IPS-15b (cell line): Measurements from ENCODE around the gene TBCD.

ENCODE experiments used
- H3K27me3 ChIP-seq: one replicate; pipeline ENCODE4 v1.6.1; 2013; ENCODE audit warnings: low read length; ENCODE audit not compliant: control insufficient read depth, insufficient read depth
- H3K36me3 ChIP-seq: one replicate; pipeline ENCODE4 v1.6.1; 2013; ENCODE audit warnings: low read length; ENCODE audit not compliant: control insufficient read depth, insufficient read depth
- H3K4me1 ChIP-seq: one replicate; pipeline ENCODE4 v1.6.1; 2013; ENCODE audit warnings: mild to moderate bottlenecking, low read length; ENCODE audit not compliant: control insufficient read depth, insufficient read depth
- H3K4me3 ChIP-seq: one replicate; pipeline ENCODE4 v1.5.1; 2013; ENCODE audit warnings: low read depth, low read length
- H3K9ac ChIP-seq: one replicate; pipeline ENCODE4 v1.6.1; 2013; ENCODE audit warnings: low read depth, mild to moderate bottlenecking, low read length
- H3K9me3 ChIP-seq: one replicate; pipeline ENCODE4 v1.6.1; 2013; ENCODE audit warnings: mild to moderate bottlenecking, low read length; ENCODE audit not compliant: control insufficient read depth, insufficient read depth

Gene TBCD

GRCh38 chr17:82918508-82918907 is 166.6 kb downstream of the TBCD start:
- Histone ChIP-seq H3K9me3 (no peaks in the 10 kb centered on the region), H3K4me3 (no peak overlapping the region), H3K9ac (no peak overlapping the region), H3K36me3 (peaks cover 25% of the 10 kb centered on the region), H3K4me1 (no peaks in the 10 kb centered on the region), H3K27me3 (no peaks in the 10 kb centered on the region)

- H3K9me3 ChIP-seq: no peaks in the 10 kb centered on the region
- no peak overlapping the region for H3K9ac ChIP-seq
- no peaks in the 10 kb centered on the region for H3K4me1 ChIP-seq
- peaks cover 31% of the 10 kb centered on the region for H3K36me3 ChIP-seq
- no peak overlapping the region for H3K4me3 ChIP-seq
- no peaks in the 10 kb centered on the region for H3K27me3 ChIP-seq
These were observed 168.3 kb downstream of the TBCD start for GRCh38 chr17:82920150-82920549.

- no peaks in the 10 kb centered on the region for H3K4me1 ChIP-seq
- H3K27me3 ChIP-seq: no peaks in the 10 kb centered on the region
- H3K9ac ChIP-seq: no peak overlapping the region
- no peaks in the 10 kb centered on the region for H3K9me3 ChIP-seq
- peaks cover 31% of the 10 kb centered on the region for H3K36me3 ChIP-seq
- H3K4me3 ChIP-seq: no peak overlapping the region
These were observed 168.8 kb downstream of the TBCD start for GRCh38 chr17:82920715-82921114.

GRCh38 chr17:82921426-82921825 is 169.6 kb downstream of the TBCD start:
- Histone ChIP-seq H3K27me3 (no peaks in the 10 kb centered on the region), H3K36me3 (peaks cover 33% of the 10 kb centered on the region), H3K4me1 (no peaks in the 10 kb centered on the region), H3K9me3 (no peaks in the 10 kb centered on the region), H3K9ac (no peak overlapping the region), H3K4me3 (no peak overlapping the region)

- no peaks in the 10 kb centered on the region for H3K9me3 ChIP-seq
- no peaks in the 10 kb centered on the region for H3K4me1 ChIP-seq
- H3K27me3 ChIP-seq: no peaks in the 10 kb centered on the region
- peaks cover 45% of the 10 kb centered on the region for H3K36me3 ChIP-seq
- H3K4me3 ChIP-seq: no peak overlapping the region
- no peak overlapping the region for H3K9ac ChIP-seq
These were observed 170.8 kb downstream of the TBCD start for GRCh38 chr17:82922646-82923045.

GRCh38 chr17:82923366-82924113 is 171.7 kb downstream of the TBCD start:
- H3K27me3 ChIP-seq: no peaks in the 10 kb centered on the region
- H3K4me3 ChIP-seq: no peak overlapping the region
- no peaks in the 10 kb centered on the region for H3K9me3 ChIP-seq
- H3K4me1 ChIP-seq: no peaks in the 10 kb centered on the region
- no peak overlapping the region for H3K9ac ChIP-seq
- peaks cover 53% of the 10 kb centered on the region for H3K36me3 ChIP-seq

- no peak overlapping the region for H3K9ac ChIP-seq
- H3K27me3 ChIP-seq: no peaks in the 10 kb centered on the region
- H3K36me3 ChIP-seq: peaks cover 59% of the 10 kb centered on the region
- no peaks in the 10 kb centered on the region for H3K9me3 ChIP-seq
- no peaks in the 10 kb centered on the region for H3K4me1 ChIP-seq
- H3K4me3 ChIP-seq: no peak overlapping the region
These were observed 172.3 kb downstream of the TBCD start for GRCh38 chr17:82924214-82924613.

- H3K27me3 ChIP-seq: no peaks in the 10 kb centered on the region
- H3K9me3 ChIP-seq: no peaks in the 10 kb centered on the region
- no peaks in the 10 kb centered on the region for H3K4me1 ChIP-seq
- H3K36me3 ChIP-seq: peaks cover 64% of the 10 kb centered on the region
- no peak overlapping the region for H3K9ac ChIP-seq
- H3K4me3 ChIP-seq: no peak overlapping the region
These were observed 172.9 kb downstream of the TBCD start for GRCh38 chr17:82924812-82925211.

- no peaks in the 10 kb centered on the region for H3K4me1 ChIP-seq
- no peak overlapping the region for H3K9ac ChIP-seq
- no peak overlapping the region for H3K4me3 ChIP-seq
- H3K36me3 ChIP-seq: peaks cover 66% of the 10 kb centered on the region
- H3K27me3 ChIP-seq: no peaks in the 10 kb centered on the region
- H3K9me3 ChIP-seq: no peaks in the 10 kb centered on the region
These were observed 173.5 kb downstream of the TBCD start for GRCh38 chr17:82925336-82925735.

GRCh38 chr17:82926081-82926480 is 174.2 kb downstream of the TBCD start:
- Histone ChIP-seq H3K9ac (no peak overlapping the region), H3K4me1 (no peaks in the 10 kb centered on the region), H3K36me3 (peaks cover 74% of the 10 kb centered on the region), H3K4me3 (no peak overlapping the region), H3K9me3 (no peaks in the 10 kb centered on the region), H3K27me3 (no peaks in the 10 kb centered on the region)

GRCh38 chr17:82926716-82927115 is 174.9 kb downstream of the TBCD start:
- no peak overlapping the region for H3K4me3 ChIP-seq
- no peaks in the 10 kb centered on the region for H3K27me3 ChIP-seq
- no peaks in the 10 kb centered on the region for H3K4me1 ChIP-seq
- H3K9me3 ChIP-seq: no peaks in the 10 kb centered on the region
- H3K36me3 ChIP-seq: peaks cover 78% of the 10 kb centered on the region
- no peak overlapping the region for H3K9ac ChIP-seq

GRCh38 chr17:82927311-82927660 is 175.4 kb downstream of the TBCD start:
- Histone ChIP-seq H3K9ac (no peak overlapping the region), H3K4me1 (no peaks in the 10 kb centered on the region), H3K4me3 (no peak overlapping the region), H3K36me3 (peaks cover 82% of the 10 kb centered on the region), H3K27me3 (no peaks in the 10 kb centered on the region), H3K9me3 (no peaks in the 10 kb centered on the region)
